ENCODE results near the gene TMEM115.

Gene TMEM115

GRCh38 chr3:50375258-50375931 is 16.1 kb upstream of the TMEM115 start:
- DNase-seq: no peak

GRCh38 chr3:50374363-50375257 is 15.3 kb upstream of the TMEM115 start:
- DNase-seq: no peak

- DNase-seq: no peak
Observed at GRCh38 chr3:50373146-50374051, 14.1 kb upstream of the TMEM115 start.

GRCh38 chr3:50372349-50372748 is 13.0 kb upstream of the TMEM115 start:
- DNase-seq: no peak

- DNase-seq: no peak
Observed at GRCh38 chr3:50371133-50371685, 11.9 kb upstream of the TMEM115 start.

GRCh38 chr3:50370594-50370993 is 11.3 kb upstream of the TMEM115 start:
- no peak for DNase-seq

GRCh38 chr3:50369012-50369670 is 9.8 kb upstream of the TMEM115 start:
- no peak for DNase-seq

- no peak for DNase-seq
Observed at GRCh38 chr3:50365842-50366220, 6.5 kb upstream of the TMEM115 start.

- DNase-seq: no peak
Observed at GRCh38 chr3:50365080-50365841, 5.9 kb upstream of the TMEM115 start.

GRCh38 chr3:50364573-50365079 is 5.3 kb upstream of the TMEM115 start:
- DNase-seq: no peak

- no peak for DNase-seq
Observed at GRCh38 chr3:50359760-50360110, 414 bp upstream of the TMEM115 start.

GRCh38 chr3:50358355-50358910 is 888 bp downstream of the TMEM115 start:
- DNase-seq: no peak

GRCh38 chr3:50357481-50357880 is 1.8 kb downstream of the TMEM115 start:
- DNase-seq: no peak

GRCh38 chr3:50356553-50356952 is 2.8 kb downstream of the TMEM115 start:
- DNase-seq: no peak

- DNase-seq: no peak
Observed at GRCh38 chr3:50355829-50356552, 3.3 kb downstream of the TMEM115 start.

GRCh38 chr3:50354850-50355249 is 4.5 kb downstream of the TMEM115 start:
- DNase-seq: no peak

GRCh38 chr3:50354186-50354764 is 5.0 kb downstream of the TMEM115 start:
- no peak for DNase-seq

- DNase-seq: no peak
Observed at GRCh38 chr3:50353245-50354004, 5.9 kb downstream of the TMEM115 start.

- DNase-seq: no peak
Observed at GRCh38 chr3:50352781-50353180, 6.5 kb downstream of the TMEM115 start.

Data from NCI-H2171 (cell line).